Measurements from ENCODE around the gene TEX38.
"Not testable (repeated sequence)": the region's sequence is repeated elsewhere in the genome, so short reads cannot be mapped to it uniquely, and the experiment has no call there.

Gene TEX38

DNA sequence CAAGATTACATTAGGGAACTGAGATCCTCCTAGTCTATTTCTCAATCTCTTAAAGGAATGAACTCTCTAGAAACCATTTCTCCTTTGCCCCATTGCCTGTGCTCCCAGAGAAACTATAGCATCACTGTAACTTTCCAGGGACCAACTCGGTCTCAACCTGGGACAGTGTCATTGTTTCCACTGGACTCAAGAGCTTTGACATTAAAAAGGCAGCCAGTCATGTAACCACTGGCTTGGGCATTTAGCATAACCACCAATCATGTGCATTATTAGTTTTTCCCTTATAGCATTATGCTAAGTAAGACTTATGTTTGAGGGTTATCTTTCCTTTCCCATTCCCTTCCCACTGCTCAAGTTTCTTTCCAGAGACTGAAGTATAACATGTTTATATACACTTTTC, 18.2 kb downstream of the TEX38 start:
- DNase-seq: no peak

DNA sequence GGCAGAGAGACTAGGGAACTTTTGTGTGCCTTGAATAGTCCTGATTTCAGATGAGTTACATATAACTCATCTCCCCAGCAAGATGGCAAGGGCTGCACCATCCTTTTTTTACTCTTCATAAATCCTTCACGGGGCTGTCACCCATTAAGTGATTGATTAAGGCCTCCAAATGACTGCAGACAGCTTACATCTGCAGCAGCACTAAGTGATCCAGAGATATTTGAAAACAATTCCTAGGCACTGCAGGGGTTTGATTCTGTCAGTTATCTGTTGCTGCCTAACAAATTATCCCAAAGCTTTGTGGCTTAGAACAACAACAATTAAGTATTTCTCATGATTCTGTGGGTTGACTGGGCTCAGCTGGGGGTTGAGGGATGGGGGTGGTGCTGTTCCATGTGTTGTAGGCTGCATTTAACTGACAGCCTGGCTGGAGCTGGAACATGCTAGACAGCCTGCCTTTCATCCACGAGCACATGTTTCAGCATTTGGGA, 19.3 kb downstream of the TEX38 start:
- no peak for DNase-seq

DNA sequence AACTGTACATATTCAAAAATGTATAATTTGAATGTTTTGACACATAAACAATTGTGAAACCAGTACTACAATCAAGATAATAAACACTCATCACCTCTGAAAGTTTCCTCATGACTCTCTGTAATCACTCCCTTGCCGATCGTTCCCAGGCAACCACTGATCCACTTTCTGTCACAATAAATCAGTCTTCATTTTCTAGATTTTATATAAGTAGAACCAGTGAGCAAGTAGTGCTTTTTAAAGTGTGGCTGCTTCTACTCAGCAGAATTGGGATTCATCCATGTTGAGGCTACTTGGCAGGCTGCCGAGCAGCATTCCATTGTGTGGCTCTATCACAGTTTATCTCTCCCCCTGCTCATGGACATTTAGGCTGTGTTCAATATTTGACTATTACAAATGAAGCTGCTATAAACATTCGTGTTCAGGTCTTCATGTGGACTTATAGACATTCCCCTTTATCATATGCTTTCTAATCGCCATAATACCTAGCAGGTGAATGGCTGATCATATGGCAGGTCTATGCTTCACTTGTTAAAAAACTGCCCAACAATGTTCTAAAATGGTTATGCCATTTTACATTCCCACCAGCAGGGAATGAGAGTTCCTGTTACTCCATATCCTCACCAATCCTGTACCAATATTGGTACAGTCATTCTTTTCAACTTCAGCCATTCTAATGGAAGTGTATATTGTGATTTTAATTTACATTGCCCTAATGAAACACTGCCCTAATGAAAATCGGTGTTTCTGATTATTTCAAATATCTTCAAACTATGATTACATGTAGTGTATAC, 20.5 kb downstream of the TEX38 start:
- no peak for DNase-seq

DNA sequence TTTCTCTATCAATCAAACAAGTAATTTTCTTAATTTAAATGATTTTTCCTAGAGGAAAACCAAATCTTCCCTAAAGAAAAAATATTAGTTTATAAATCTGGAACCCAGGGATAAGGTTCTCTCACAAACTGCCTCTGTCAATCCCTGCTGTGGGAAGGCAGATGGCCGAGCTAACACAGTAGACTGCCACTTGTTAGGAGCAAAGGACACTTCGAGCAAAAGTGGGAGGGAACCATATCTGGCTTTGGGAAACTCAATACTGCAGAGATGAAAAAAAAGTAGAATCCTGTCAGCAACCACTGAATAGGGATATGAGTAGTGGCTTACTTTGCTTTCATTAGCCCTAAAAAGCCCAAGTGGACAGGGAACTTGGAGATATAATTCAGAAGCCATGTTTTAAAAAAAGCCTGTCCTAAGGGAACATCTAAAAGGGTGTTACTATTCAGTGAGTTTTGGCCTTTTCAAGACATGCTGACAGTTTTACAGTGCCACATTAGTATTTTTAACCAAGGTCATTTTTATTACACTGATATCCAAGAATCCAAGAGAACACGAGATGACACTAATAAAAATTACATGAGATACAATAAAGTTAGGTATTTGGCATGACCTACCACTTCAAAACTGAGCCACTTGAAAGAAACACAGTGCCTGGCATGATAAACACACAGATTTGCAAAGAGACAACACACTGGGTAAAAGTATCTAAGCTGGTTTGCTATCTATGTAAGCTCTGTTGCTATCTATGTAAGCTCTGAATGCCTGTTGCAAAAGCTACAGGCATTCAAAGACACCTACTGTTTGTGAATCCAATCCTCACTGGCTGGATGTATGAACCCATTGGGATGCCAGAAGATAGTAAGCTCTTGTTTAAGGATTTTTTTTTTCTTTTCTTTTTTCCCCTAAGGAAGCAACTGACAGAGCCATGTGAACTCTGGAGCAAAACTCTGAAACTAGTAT, 21.4 kb downstream of the TEX38 start:
- DNase-seq: no peak

DNA sequence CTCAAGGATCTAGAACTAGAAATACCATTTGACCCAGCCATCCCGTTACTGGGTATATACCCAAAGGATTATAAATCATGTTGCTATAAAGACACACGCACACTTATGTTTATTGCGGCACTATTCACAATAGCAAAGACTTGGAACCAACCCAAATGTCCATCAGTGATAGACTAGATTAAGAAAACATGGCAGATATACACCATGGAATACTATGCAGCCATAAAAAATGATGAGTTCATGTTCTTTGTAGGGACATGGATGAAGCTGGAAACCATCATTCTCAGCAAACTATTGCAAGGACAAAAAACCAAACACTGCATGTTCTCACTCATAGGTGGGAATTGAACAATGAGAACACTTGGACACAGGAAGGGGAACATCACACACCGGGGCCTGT, 23.0 kb downstream of the TEX38 start:
- DNase-seq: not testable (repeated sequence)

DNA sequence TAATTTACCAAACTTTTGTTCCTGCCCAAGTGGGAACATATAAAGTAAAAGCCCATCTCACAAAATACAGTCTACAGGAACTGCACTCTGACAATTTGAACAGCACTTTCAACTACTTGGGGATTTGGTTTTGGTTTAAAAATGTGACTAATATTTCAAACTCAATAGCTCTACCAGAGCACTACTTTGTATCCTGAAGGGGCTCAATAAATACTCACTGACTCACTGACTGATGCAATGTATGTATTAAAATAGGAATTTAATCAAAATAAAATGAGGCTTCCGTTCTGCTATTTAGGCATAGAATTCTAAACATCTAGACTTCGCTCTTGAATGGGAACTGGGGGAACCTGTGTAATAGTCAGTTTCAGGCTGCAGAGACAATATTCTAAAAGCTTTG, 25.4 kb downstream of the TEX38 start:
- no peak for DNase-seq

DNA sequence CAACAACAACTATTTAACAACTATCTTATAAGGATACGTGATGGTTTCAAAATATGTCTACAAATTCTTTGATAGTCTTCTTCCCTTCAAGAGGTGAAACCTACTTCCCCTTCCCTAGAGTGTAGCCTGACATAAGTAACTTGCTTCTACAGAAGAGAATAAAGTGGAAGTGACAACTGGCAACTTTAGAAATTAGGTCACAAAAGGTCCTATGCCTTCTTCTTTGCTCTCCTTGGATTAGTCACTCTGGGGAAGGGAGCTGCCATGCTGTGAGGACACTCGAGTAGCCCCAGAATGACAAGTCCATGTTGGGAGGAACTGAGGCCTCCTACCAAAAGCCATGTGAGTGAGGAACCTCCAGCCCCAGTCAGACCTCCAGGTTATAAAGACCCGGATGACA, 28.0 kb downstream of the TEX38 start:
- DNase-seq: no peak

DNA sequence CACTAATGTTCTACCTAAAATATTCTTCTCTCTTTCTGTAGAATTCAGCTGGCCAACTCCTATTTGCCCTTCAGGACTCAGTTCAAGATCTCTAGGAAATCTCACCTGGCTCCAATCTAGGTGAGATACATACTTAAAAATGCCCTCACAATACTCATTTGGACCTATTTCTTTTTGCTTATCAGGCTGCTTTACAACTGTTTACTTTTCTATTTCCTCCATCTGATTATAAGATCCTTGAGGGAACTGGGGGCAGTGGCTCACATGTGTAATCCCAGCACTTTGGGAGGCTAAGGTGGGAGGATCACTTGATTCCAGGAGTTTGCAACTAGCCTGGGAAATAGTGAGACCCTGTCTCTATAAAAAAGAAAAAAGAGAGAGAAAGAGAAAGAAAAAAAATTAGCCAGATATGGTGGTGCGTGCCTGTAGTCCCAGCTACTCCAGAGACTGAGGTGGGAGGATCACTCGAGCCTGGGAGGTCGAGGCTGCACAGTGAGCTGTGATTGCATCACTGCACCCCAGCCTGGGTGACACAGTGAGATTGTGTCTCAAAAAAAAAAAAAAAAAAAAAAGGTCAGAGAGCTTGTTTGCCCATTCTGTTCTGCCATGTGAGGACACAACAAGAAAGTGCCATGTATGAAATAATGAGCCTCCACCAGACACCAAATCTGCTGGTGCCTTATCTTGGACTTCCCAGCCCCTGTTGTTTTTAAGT, 32.4 kb downstream of the TEX38 start:
- no peak for DNase-seq

DNA sequence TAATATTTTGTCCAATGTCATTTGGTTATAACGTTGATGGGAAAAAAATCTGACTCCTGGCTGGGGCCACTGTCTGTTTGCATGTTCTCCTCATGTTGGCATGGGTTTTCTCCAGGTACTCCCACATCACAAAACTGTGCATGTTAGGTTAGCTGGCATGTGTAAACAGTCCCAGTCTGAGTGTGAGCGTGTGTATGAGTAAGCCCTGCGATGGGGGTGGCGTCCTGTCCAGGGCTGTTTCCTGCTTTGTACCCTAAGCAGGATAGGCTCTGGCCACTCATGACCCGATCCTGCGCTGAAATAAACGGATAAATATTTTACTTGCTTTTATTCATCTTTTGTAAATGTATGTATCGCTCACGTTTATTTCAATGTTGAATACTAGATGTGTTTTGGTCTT, 33.8 kb downstream of the TEX38 start:
- no peak for DNase-seq

DNA sequence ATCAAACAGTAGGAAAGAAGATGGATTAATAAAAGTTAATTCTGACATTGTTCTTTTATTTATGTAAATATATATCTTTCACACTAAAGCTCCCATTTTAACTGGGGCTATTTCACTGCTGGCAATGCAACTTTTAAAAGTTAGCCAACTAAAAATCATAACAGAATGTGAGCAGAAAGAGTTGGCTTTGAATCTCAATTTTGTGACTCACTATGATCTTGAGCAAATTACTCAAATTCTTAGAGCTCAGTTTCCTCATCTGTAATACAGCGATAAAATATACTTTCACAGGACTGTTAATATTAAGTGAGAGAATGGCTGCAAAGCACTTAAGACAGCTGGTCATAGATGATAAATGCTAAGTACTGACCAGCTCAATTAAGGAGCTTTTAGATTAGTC, 36.5 kb downstream of the TEX38 start:
- DNase-seq: no peak

DNA sequence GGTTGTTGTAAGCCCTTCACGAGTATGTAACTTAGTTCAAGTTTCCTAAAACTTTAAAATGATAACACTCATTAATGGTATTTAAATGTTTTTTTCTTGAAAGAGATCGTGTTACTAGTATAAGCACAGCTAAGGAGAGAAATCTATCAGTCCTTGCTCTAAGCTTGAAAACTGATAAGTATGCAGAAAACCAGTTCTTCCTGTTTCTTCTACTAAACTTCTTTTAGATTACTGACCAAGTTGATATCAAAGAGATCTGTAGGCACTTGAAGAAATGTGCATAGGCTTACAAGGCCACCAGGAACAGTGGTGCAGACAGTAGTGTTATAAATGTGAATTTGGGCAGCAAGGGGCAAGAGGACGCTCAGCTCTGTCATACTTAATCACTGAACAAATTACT, 43.3 kb downstream of the TEX38 start:
- DNase-seq: no peak

DNA sequence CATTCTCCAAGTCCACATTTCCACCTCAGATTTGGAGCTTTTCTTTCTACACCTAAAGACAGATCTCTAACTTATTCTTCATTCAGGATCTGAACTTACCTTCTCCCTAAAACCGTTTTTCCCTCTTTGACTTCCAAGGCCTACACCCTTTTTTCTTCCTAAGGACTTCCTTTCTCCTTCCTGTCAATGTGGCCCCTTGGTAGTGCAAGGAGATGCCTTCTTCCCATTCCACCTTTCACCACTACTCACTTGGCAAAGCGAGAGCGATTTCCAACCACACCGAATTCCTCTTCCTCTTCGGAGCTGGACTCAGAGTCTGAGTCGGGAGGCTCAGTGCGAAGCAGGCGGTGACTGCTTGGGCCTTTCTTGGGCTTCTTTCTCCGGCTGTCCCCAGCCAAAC, 46.0 kb downstream of the TEX38 start:
- no peak for DNase-seq

DNA sequence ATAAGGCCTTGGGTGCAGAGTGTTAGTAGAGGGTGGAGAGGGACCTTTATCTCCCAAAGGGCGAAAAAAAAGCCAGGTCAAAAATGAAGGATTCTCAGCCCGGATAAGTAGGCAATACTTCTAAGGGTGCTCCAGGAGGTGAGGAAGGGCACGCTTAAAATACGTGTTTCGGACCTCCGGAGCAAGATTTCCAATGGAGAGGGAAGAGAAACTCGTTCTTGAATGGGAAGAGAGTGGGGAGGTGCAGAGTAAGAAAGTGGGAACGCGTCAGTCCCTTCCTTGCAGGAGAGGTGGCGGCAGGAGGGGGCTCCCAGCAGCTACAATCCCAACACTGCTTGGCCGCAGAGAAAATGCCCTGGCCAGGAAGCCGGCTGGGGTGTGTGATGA, 46.7 kb downstream of the TEX38 start:
- DNase-seq: no peak

DNA sequence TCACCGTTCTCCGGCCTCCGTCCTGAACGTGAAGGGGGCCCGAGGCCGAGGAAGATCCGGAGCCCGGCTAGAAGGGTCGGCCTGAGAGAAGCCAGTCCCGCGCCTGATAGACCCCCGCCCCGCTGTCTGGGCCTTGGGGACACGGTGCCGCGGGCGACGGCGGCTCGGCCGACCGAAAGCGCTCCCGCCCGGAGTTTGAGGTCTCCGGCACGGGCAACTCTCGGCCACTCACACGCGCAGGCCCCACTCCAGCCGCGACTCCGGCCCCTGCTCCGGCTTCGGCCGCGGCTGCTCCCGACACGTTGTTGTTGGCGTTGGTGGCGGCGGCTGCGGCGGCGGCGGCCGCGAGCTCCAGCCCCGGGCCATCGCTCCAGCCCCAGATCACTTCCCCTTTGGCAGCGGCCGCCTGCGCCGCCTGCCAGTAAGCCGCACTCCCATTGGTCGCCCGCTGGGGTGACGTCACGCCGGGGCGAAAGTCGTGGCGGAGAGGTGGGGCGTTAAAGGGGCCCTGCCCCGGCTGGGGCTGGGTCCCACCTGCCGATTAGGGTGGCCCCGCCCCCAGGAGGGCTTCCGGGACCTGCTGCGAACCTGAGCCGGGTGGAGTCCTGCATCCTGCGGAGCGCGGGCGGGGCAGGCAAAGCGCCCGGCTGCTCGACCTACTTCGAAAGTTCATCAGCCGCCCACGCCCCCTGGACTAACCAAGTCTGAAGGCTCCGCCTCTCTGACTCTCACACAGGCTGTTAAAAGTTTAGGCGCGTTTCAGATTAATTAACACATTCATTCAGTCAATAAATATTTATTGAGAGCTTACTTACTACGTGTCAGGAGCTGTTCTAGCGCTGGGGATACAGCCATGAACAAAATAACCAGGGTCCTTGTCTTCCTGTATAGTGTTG, 47.3 kb downstream of the TEX38 start, which contains the start of gene EFCAB14:
Gene EFCAB14 (minus strand): TSS at position 388 of the 896 bp plus-strand sequence. CDS start 1,027 bp downstream, outside the sequence.
- DNase-seq: peak; percentile 99

DNA sequence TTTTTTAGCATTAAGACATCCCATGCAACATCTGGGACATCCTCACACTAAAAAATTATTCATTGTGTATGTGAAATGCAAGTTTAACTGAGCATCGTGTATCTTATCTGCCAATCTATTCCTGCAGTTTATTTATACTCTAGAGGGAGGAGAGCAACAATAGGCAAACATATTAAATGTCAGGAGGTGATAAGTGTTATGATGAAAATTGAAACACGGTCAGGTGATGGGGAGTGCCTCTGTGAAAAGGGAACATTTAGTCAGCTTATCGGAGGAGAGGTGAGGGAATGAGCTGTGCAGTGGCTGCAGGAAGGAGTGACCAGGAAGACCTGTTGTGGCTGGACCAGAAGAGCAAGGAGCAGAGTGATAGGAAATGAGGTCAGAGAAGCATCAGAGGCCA, 48.0 kb downstream of the TEX38 start:
- DNase-seq: peak; percentile 35

DNA sequence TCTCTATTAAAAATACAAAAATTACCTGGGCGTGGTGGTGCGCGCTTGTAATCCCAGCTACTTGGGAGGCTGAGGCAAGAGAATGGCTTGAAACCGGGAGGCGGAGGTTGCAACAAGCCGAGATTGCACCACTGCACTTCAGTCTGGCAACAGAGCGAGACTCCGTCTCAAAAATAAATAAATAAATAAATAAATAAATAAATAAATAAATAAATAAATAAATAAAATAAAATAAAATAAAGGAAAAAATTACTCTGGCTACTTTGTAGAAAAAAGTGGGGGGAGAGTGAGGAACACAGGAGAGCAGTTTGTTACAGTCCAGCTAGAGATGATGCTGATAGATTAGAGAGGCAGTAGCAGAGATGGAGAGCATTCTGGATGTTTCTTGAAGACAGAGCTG, 48.7 kb downstream of the TEX38 start:
- DNase-seq: not testable (repeated sequence)

DNA sequence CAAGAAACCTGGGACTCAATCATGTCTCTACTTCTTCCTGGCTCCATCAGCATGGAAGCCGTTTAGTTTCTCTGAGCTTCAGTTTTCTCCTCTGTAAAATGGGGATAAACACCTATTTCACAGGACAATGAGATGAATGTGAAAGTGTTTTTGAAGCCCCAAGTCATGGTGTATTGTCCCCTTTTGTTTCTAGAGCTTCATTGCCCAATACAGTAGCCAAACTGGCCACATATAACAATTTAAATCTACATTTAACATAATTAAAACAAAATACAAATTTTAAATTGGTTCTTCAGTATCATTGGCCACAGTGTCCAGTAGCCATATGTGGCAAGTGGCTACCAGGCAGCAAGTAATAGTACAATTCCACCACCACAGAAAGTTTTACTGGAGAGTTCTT, 49.5 kb downstream of the TEX38 start:
- no peak for DNase-seq

DNA sequence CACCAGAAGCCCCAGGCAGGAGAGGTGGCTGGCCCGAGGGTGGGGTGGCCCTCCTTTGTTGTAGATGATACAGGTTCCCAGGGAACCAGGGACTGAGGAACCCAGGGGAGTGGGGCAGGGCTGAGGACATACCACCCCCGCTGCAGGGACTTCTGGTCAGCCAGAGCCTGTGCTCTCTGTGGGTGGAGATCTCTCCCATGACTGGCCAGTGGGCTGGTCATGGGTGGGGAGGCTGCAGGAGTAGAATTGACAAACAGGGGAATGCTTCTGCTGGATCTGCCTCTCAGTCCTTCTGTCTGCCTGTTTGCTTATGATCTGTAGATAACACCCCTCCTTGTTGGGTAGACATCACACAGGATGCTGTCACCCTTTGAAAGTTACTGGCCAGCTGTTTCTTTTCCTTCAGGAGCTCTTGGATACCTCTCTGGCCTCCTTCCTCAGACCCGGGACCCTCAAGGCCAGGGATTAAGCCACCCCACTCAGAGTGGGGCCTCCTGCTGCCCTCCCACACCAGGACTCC, 50.1 kb downstream of the TEX38 start:
- no peak for DNase-seq
